Measurements from ENCODE around the gene TMF1.

- TF ChIP-seq REST (IDR thresholded peaks at IDR 0.05; ENCODE audit: insufficient read depth in 1 of 2, low read depth in 2 of 2, low read length in 2 of 2) = no peak
- no peak for TF ChIP-seq TAF1 (IDR thresholded peaks at IDR 0.05; ENCODE audit: borderline replicate concordance, insufficient read depth, low read length)
- TF ChIP-seq POLR2AphosphoS5 (IDR thresholded peaks at IDR 0.05; ENCODE audit: low read depth, low read length) = no peak
- no peak for TF ChIP-seq SIN3A (IDR thresholded peaks at IDR 0.05; ENCODE audit: borderline replicate concordance, insufficient read depth, low read length)
- TF ChIP-seq FOXP2 (optimal IDR thresholded peaks at IDR 0.05; ENCODE audit: borderline replicate concordance, extremely low read depth, extremely low read length, insufficient read depth) = no peak
Observed at GRCh38 chr3:69081583-69082262, 29.6 kb upstream of the TMF1 start.
